NK-92 treated with Interleukin-12 subunit alpha and Interleukin-12 subunit beta, amount 100 ng/mL, for 24 hours (cell line): Measurements from ENCODE around the gene RAB36.

ENCODE experiments used
- DNase-seq: peaks from one replicate; lab custom pipeline; 2025; lab: John Stamatoyannopoulos, UW

RAB36 gene

GRCh38 chr22:23206915-23207314, 61.6 kb downstream of the RAB36 start:
- no peak for DNase-seq

- no peak for DNase-seq
These were observed 62.6 kb downstream of the RAB36 start for GRCh38 chr22:23207729-23208393.

GRCh38 chr22:23210428-23211170, 65.3 kb downstream of the RAB36 start:
- DNase-seq: no peak

- DNase-seq: no peak
These were observed 66.3 kb downstream of the RAB36 start for GRCh38 chr22:23211622-23212021.

- no peak for DNase-seq
These were observed 67.1 kb downstream of the RAB36 start for GRCh38 chr22:23212061-23213021.

- no peak for DNase-seq
These were observed 67.8 kb downstream of the RAB36 start for GRCh38 chr22:23213022-23213555.

GRCh38 chr22:23213581-23214334, 68.5 kb downstream of the RAB36 start:
- no peak for DNase-seq
